Measurements from ENCODE around the gene CFAP46.

GRCh38 chr10:132845041-132845551 is 97.3 kb downstream of the CFAP46 start:
- TF ChIP-seq ZNF561 (CRISPR knock-in tag; conservative IDR thresholded peaks at IDR 0.05), result no peak
- TF ChIP-seq PML (IDR thresholded peaks at IDR 0.05; ENCODE audit: low read length), result no peak
- no peak for TF ChIP-seq SNAPC5 (CRISPR knock-in tag; IDR thresholded peaks at IDR 0.05)
- TF ChIP-seq CXXC5 (CRISPR knock-in tag; IDR thresholded peaks at IDR 0.05), result no peak
- TF ChIP-seq POLR2AphosphoS5 (IDR thresholded peaks at IDR 0.05; ENCODE audit: control insufficient read depth, insufficient read depth, low read depth, low read length), result no peak
- TF ChIP-seq STAG1 (CRISPR knock-in tag; IDR thresholded peaks at IDR 0.05; ENCODE audit: borderline replicate concordance), result no peak
- TF ChIP-seq HDAC6 (IDR thresholded peaks at IDR 0.05; ENCODE audit: low read depth, low read length), result no peak
- no peak for TF ChIP-seq ZNF707 (CRISPR knock-in tag; conservative IDR thresholded peaks at IDR 0.05)
